Keratinocyte (primary cell): ENCODE measurements around the gene MAD1L1.

Experiments used
- CTCF ChIP-seq, 3 experiments: IDR thresholded peaks in 1 of 3; conservative IDR thresholded peaks in 1 of 3; optimal IDR thresholded peaks in 1 of 3; 2 replicates in 2 of 3; 3 replicates in 1 of 3; pipeline versions ENCODE3 to v1.5.1; 2011; ENCODE audit warnings: low read length in 3 of 3, mild to moderate bottlenecking in 3 of 3, moderate library complexity in 2 of 3, control low read depth in 1 of 3, inconsistent platforms in 1 of 3; ENCODE audit not compliant: insufficient read depth in 2 of 3; ENCODE audit errors: extremely low read depth in 1 of 3
- EZH2 ChIP-seq: IDR thresholded peaks from one replicate; pipeline ENCODE4 v1.6.1; 2012; ENCODE audit warnings: inconsistent platforms, mild to moderate bottlenecking, low read length, moderate library complexity

DNA sequence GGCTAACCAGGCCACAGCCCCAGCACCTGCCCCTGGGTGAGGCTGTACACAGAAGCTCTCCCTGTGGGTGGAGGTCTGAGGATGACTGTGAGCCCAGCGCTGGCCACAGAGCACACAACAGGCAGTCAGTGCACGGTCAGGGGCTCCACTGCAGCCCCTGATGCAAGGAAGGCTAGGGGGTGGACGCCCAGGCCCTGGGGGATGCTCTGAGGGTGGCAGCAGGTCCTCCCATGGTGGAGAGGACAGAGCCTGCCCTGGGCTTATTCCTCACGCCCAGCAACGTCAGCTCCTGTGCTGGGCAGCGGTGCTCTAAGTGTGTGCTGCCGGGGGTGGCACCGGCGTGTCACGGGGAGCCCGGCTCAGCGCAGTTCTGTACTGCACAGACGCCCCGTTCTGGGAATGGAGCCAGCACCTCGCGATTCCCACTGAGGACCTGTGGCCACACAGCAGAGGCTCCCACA is 223.2 kb downstream of the MAD1L1 start:
- TF ChIP-seq CTCF (optimal IDR thresholded peaks at IDR 0.05 in 1 of 3, IDR thresholded peaks at IDR 0.05 in 1 of 3, conservative IDR thresholded peaks at IDR 0.05 in 1 of 3; ENCODE audit: extremely low read depth in 1 of 3, insufficient read depth in 2 of 3, low read length in 3 of 3) (no peak), EZH2 (no peak)
